Uterus (tissue), 4 donors: ENCODE results near the gene TRAFD1. TPM values are rescaled to one million over a fixed set of nuclear protein-coding genes. Genes with fewer than 3 reads are reported as not detected.

ENCODE experiments used
- DNase-seq, 2 donors: peaks; one replicate each; pipeline ENCODE4 v3.0.0-alpha.2; 2019 to 2020
- H3K27ac ChIP-seq, 2 donors: fragments of 200-600 bp; sonication (generic); 1 replicate in 1 of 2; 2 replicates in 1 of 2; pipeline ENCODE4 v1.5.1; 2016 to 2018
- H3K27me3 ChIP-seq, 2 donors: fragments of 200-600 bp; sonication (generic); one replicate each; pipeline ENCODE4 v1.5.1; 2018 to 2019; ENCODE audit warnings: control low read depth in 1 of 2
- H3K36me3 ChIP-seq, 2 donors: fragments of 200-600 bp; sonication (generic); one replicate each; pipeline ENCODE4 v1.5.1; 2019; ENCODE audit warnings: control low read depth in 1 of 2
- H3K4me1 ChIP-seq, 2 donors: fragments of 200-600 bp; sonication (generic); one replicate each; pipeline ENCODE4 v1.5.1; 2018 to 2019; ENCODE audit warnings: control low read depth in 1 of 2
- H3K4me3 ChIP-seq, 2 donors: fragments of 200-600 bp; sonication (generic); 1 replicate in 1 of 2; 2 replicates in 1 of 2; pipeline ENCODE4 v1.5.1; 2018 to 2019; ENCODE audit warnings: mild to moderate bottlenecking in 1 of 2
- H3K9me3 ChIP-seq, 2 donors: fragments of 200-600 bp; sonication (generic); one replicate each; pipeline ENCODE4 v1.5.1; 2019; ENCODE audit warnings: control low read depth in 1 of 2
- CTCF ChIP-seq, 4 experiments: fragments of 200-600 bp in 2 of 4; fragments of 450-650 bp in 2 of 4; sonication (generic) in 2 of 4; IDR thresholded peaks; one replicate each; pipeline ENCODE4 v1.5.1; 2016 to 2019; ENCODE audit warnings: antibody characterized with exemption in 4 of 4, mild to moderate bottlenecking in 2 of 4, moderate library complexity in 1 of 4
- POLR2A ChIP-seq, 2 donors: fragments of 450-650 bp; IDR thresholded peaks; one replicate each; pipeline ENCODE4 v1.6.1; 2016; ENCODE audit warnings: antibody characterized with exemption in 2 of 2, mild to moderate bottlenecking in 1 of 2, moderate library complexity in 1 of 2
- intact Hi-C: fragments of 100-400 bp; cut with DNase I; formaldehyde crosslinking; loops from one replicate; pipeline ENCODE4 v1.15.1; 2023; ENCODE audit warnings: low total_unique reads
- total RNA-seq, 4 donors: library from RNA; depleted of rRNA in 3 of 4; stranded (reverse); fragments of >200 nt in 3 of 4; gene quantifications; one replicate each; pipeline versions ENCODE4 v1.1.0 to v1.2.4, GENCODE V29; 2014 to 2023
- donor health status: DM: yes; HTN: yes; CAD: no.

Gene TRAFD1
- total RNA-seq, 4 donors from 2014 or later, result 29.1 to 51.6 (median 34.4) TPM

GRCh38 chr12:112140728-112141127 lies 15.4 kb downstream of the TRAFD1 start:
- no peak for DNase-seq
- no peak overlapping the region for H3K4me3 ChIP-seq
- no peaks in the 10 kb centered on the region for H3K27me3 ChIP-seq
- no peaks in the 10 kb centered on the region for H3K4me1 ChIP-seq
- no peaks in the 10 kb centered on the region for H3K9me3 ChIP-seq
- H3K27ac ChIP-seq, result no peak overlapping the region
- intact Hi-C loops, result no loop called here
- no peaks in the 10 kb centered on the region for H3K36me3 ChIP-seq
- no peak for TF ChIP-seq POLR2A (IDR thresholded peaks at IDR 0.05)
- TF ChIP-seq CTCF (IDR thresholded peaks at IDR 0.05), result no peak

DNA sequence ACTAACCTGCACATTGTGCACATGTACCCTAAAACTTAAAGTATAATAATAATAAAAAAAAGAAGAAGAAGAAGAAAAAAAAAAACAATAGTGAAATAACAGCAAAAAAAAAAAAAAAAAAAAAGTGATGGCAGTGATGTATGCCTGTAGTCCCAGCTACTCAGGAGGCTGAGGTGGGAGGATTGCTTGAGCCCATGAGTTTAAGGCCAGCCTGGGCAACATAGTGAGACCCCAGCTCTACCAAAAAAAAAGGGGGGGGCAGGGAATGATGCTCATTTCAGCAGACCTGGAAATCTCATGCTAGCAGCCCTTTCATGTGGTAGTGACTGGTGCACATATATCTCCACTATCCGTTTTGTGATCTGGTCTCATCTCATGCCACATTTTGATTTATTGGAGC lies 20.8 kb downstream of the TRAFD1 start:
- Histone ChIP-seq H3K27ac (no peak overlapping the region), H3K9me3 (no peaks in the 10 kb centered on the region), H3K4me3 (no peak overlapping the region), H3K27me3 (no peaks in the 10 kb centered on the region), H3K4me1 (no peaks in the 10 kb centered on the region), H3K36me3 (no peaks in the 10 kb centered on the region)
- DNase-seq, result no peak
- intact Hi-C loops, result no loop called here
- no peak for TF ChIP-seq CTCF (IDR thresholded peaks at IDR 0.05)
- no peak for TF ChIP-seq POLR2A (IDR thresholded peaks at IDR 0.05)

DNA sequence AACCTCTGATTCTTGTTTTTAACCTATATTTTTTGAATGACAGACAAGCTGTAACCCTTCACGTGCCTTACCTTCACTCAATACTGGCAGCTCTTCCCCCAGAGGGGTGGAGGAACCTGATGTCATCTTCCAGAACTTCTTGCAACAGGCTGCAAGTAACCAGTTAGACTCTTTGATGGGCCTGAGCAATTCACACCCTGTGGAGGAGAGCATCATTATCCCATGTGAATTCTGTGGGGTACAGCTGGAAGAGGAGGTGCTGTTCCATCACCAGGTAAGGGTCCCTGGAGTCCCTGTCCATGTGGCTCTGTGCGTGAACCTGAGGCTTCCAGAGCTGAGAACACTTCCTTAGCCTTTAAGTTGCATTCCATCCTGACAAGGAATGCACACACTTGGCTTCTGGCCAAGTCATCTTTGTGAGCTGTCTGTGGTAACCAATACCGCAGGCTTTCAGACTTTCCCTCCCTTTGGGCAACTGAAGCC lies 22.7 kb downstream of the TRAFD1 start:
- no peaks in the 10 kb centered on the region for H3K4me1 ChIP-seq
- H3K27ac ChIP-seq, result no peak overlapping the region
- TF ChIP-seq POLR2A (IDR thresholded peaks at IDR 0.05), result no peak
- no peaks in the 10 kb centered on the region for H3K27me3 ChIP-seq
- no peak for DNase-seq
- H3K36me3 ChIP-seq, result no peaks in the 10 kb centered on the region
- H3K4me3 ChIP-seq, result no peak overlapping the region
- no peaks in the 10 kb centered on the region for H3K9me3 ChIP-seq
- intact Hi-C loops, result no loop called here

- Histone ChIP-seq H3K27me3 (no peaks in the 10 kb centered on the region), H3K9me3 (no peaks in the 10 kb centered on the region), H3K36me3 (no peaks in the 10 kb centered on the region), H3K4me1 (no peaks in the 10 kb centered on the region), H3K27ac (no peak overlapping the region), H3K4me3 (no peak overlapping the region)
- TF ChIP-seq CTCF (IDR thresholded peaks at IDR 0.05), result no peak
- no peak for TF ChIP-seq POLR2A (IDR thresholded peaks at IDR 0.05)
- intact Hi-C loops, result no loop called here
- no peak for DNase-seq
These were observed 24.2 kb downstream of the TRAFD1 start for GRCh38 chr12:112149596-112149995.

DNA sequence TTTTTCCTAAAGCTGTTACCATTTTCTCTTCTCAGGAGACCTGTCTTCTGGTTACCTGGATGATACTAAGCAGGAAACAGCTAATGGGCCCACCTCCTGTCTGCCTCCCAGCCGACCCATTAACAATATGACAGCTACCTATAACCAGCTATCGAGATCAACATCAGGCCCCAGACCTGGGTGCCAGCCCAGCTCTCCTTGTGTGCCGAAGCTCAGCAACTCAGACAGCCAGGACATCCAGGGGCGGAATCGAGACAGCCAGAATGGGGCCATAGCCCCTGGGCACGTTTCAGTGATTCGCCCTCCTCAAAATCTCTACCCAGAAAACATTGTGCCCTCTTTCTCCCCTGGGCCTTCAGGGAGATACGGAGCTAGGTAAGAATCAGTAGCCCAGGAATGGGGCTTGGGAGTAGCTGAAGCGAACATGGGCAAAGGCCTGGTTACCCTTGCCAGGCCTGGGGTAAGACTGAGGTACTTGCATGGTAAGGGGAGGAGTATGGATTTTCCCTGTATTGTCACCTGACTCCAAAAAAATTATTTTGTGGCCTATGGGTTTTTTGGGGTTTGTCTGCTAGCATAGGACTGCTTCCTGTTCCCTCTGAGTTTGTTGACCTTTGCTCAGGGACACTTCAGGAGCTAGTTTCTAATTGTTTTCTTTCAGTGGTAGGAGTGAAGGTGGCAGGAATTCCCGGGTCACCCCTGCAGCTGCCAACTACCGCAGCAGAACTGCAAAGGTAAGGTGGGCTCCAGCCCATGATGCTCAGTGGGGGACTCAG lies 26.6 kb downstream of the TRAFD1 start:
- Histone ChIP-seq H3K4me1 (no peaks in the 10 kb centered on the region), H3K27me3 (no peaks in the 10 kb centered on the region), H3K4me3 (no peak overlapping the region), H3K36me3 (no peaks in the 10 kb centered on the region), H3K9me3 (no peaks in the 10 kb centered on the region), H3K27ac (no peak overlapping the region)
- intact Hi-C loops, result no loop called here
- TF ChIP-seq POLR2A (IDR thresholded peaks at IDR 0.05), result no peak
- no peak for TF ChIP-seq CTCF (IDR thresholded peaks at IDR 0.05)
- DNase-seq, result no peak
